GM15510 (cell line): ENCODE data around the gene LAMA3.

Experiments used
- POLR2A ChIP-seq: IDR thresholded peaks from 3 replicates; pipeline ENCODE4 v1.6.1; 2011; ENCODE audit warnings: borderline replicate concordance; ENCODE audit not compliant: insufficient read length; ENCODE audit errors: extremely low read depth

Gene LAMA3

GRCh38 chr18:23853448-23854195 is 164.4 kb downstream of the LAMA3 start:
- TF ChIP-seq POLR2A: no peak

GRCh38 chr18:23855721-23856120 is 166.5 kb downstream of the LAMA3 start:
- TF ChIP-seq POLR2A: no peak

GRCh38 chr18:23856466-23857163 is 167.4 kb downstream of the LAMA3 start:
- TF ChIP-seq POLR2A: no peak

- no peak for TF ChIP-seq POLR2A
Observed at GRCh38 chr18:23857164-23857552, 167.9 kb downstream of the LAMA3 start.

GRCh38 chr18:23857756-23858155 is 168.5 kb downstream of the LAMA3 start:
- no peak for TF ChIP-seq POLR2A

GRCh38 chr18:23859466-23860336 is 170.4 kb downstream of the LAMA3 start:
- TF ChIP-seq POLR2A: no peak

- no peak for TF ChIP-seq POLR2A
Observed at GRCh38 chr18:23861326-23861725, 172.1 kb downstream of the LAMA3 start.

- no peak for TF ChIP-seq POLR2A
Observed at GRCh38 chr18:23861805-23862470, 172.7 kb downstream of the LAMA3 start.

- no peak for TF ChIP-seq POLR2A
Observed at GRCh38 chr18:23864624-23865023, 175.4 kb downstream of the LAMA3 start.

- no peak for TF ChIP-seq POLR2A
Observed at GRCh38 chr18:23867006-23867405, 177.8 kb downstream of the LAMA3 start.

- TF ChIP-seq POLR2A: no peak
Observed at GRCh38 chr18:23868136-23868785, 179.0 kb downstream of the LAMA3 start.

- no peak for TF ChIP-seq POLR2A
Observed at GRCh38 chr18:23870676-23871380, 181.6 kb downstream of the LAMA3 start.

GRCh38 chr18:23871410-23871809 is 182.2 kb downstream of the LAMA3 start:
- TF ChIP-seq POLR2A: no peak
